H7 (cell line): ENCODE data around the gene PRAMEF25. TPM values are rescaled to one million over a fixed set of nuclear protein-coding genes. Genes with fewer than 3 reads are reported as not detected.
"Not testable (repeated sequence)": the region's sequence is repeated elsewhere in the genome, so short reads cannot be mapped to it uniquely, and the experiment has no call there.

Source experiments
- DNase-seq: peaks from one replicate; pipeline ENCODE4 v3.0.0; 2012
- H3K27me3 ChIP-seq: 2 replicates; pipeline ENCODE4 v1.6.0; 2011; ENCODE audit warnings: mild to moderate bottlenecking, low read length; ENCODE audit not compliant: control insufficient read depth, insufficient read depth
- H3K36me3 ChIP-seq: replicated peaks from 2 replicates; pipeline ENCODE4 v1.5.1; 2011; ENCODE audit warnings: low read length; ENCODE audit not compliant: control insufficient read depth, insufficient read depth
- H3K4me3 ChIP-seq: 2 replicates; pipeline ENCODE4 v1.5.1; 2011; ENCODE audit warnings: low read depth, mild to moderate bottlenecking, control low read depth, low read length, moderate library complexity; ENCODE audit not compliant: insufficient read depth
- total RNA-seq: library from RNA; depleted of rRNA; stranded (reverse); fragments of >200 nt; shearing (Covaris generic); gene quantifications from 2 replicates; pipeline ENCODE4 v1.2.3, GENCODE V29; 2014; rRNA removed

Gene PRAMEF25
- total RNA-seq, result not detected in 2 replicates

GRCh38 chr1:13070474-13070873 is at the start of gene PRAMEF25:
Gene PRAMEF25 (plus strand): TSS chr1:13070774. CDS start chr1:13073694, 2,920 bp downstream.
- not testable (repeated sequence) for H3K4me3 ChIP-seq, DNase-seq, H3K36me3 ChIP-seq, H3K27me3 ChIP-seq

GRCh38 chr1:13056475-13056874 is 14.1 kb upstream of the PRAMEF25 start, which contains the start of gene PRAMEF27:
Gene PRAMEF27 (minus strand): TSS chr1:13056575. CDS start chr1:13053659, 2,916 bp downstream.
- DNase-seq, H3K36me3 ChIP-seq, H3K27me3 ChIP-seq, H3K4me3 ChIP-seq: not testable (repeated sequence)

GRCh38 chr1:13116754-13117153 is 46.2 kb downstream of the PRAMEF25 start, which contains the start of gene HNRNPCL2:
Gene HNRNPCL2 (minus strand): TSS chr1:13116854. CDS start chr1:13116400, 454 bp downstream.
- not testable (repeated sequence) for H3K36me3 ChIP-seq, DNase-seq, H3K27me3 ChIP-seq, H3K4me3 ChIP-seq

Other genes with a start within 250 kb of the PRAMEF25 start
- gene PRAMEF11, start 239.4 kb upstream of the PRAMEF25 start, total RNA-seq, result not detected in 2 replicates
- not detected in 2 replicates for gene HNRNPCL1, start 222.1 kb upstream of the PRAMEF25 start, total RNA-seq
- not detected in 2 replicates for gene PRAMEF2, start 213.7 kb upstream of the PRAMEF25 start, total RNA-seq
- gene PRAMEF4, start 184.6 kb upstream of the PRAMEF25 start, total RNA-seq, result not detected in 2 replicates
- gene PRAMEF10, start 172.5 kb upstream of the PRAMEF25 start, total RNA-seq, result not detected in 2 replicates
- not detected in 2 replicates for gene PRAMEF7, start 154.2 kb upstream of the PRAMEF25 start, total RNA-seq
- gene PRAMEF6, start 123.2 kb upstream of the PRAMEF25 start, total RNA-seq, result not detected in 2 replicates
- gene PRAMEF27, start 14.2 kb upstream of the PRAMEF25 start, total RNA-seq, result not detected in 2 replicates
- gene HNRNPCL3, start 10.0 kb upstream of the PRAMEF25 start, total RNA-seq, result not detected in 2 replicates
- gene HNRNPCL2, start 46.1 kb downstream of the PRAMEF25 start, total RNA-seq, result not detected in 2 replicates
- gene PRAMEF26, start 85.2 kb downstream of the PRAMEF25 start, total RNA-seq, result not detected in 2 replicates
- gene HNRNPCL4, start 94.9 kb downstream of the PRAMEF25 start, total RNA-seq, result not detected in 2 replicates
- not detected in 2 replicates for gene PRAMEF9, start 101.1 kb downstream of the PRAMEF25 start, total RNA-seq
- gene PRAMEF13, start 130.6 kb downstream of the PRAMEF25 start, total RNA-seq, result not detected in 2 replicates
- not detected in 2 replicates for gene PRAMEF18, start 155.4 kb downstream of the PRAMEF25 start, total RNA-seq
- not detected in 2 replicates for gene PRAMEF5, start 183.4 kb downstream of the PRAMEF25 start, total RNA-seq
- gene PRAMEF8, start 214.4 kb downstream of the PRAMEF25 start, total RNA-seq, result not detected in 2 replicates
- gene PRAMEF33, start 232.8 kb downstream of the PRAMEF25 start, total RNA-seq, result not detected in 2 replicates
- gene PRAMEF15, start 244.8 kb downstream of the PRAMEF25 start, total RNA-seq, result not detected in 2 replicates